HCT116 (cell line): Measurements from ENCODE around the gene LCN10.
"Not testable (repeated sequence)": the region's sequence is repeated elsewhere in the genome, so short reads cannot be mapped to it uniquely, and the experiment has no call there.

ENCODE experiments used
- CEBPB ChIP-seq: IDR thresholded peaks from 2 replicates; pipeline ENCODE4 v1.6.1; 2012; ENCODE audit warnings: low read depth
- POLR2A ChIP-seq: IDR thresholded peaks from 2 replicates; pipeline ENCODE4 v1.7.0; 2011; ENCODE audit warnings: borderline replicate concordance; ENCODE audit not compliant: insufficient read depth, insufficient read length; ENCODE audit errors: extremely low read depth
- POLR2AphosphoS5 ChIP-seq: IDR thresholded peaks from 2 replicates; pipeline ENCODE4 v1.6.1; 2011; ENCODE audit warnings: mild to moderate bottlenecking, low read depth, low read length, moderate library complexity

GRCh38 chr9:136785565-136786355, 43.0 kb upstream of the LCN10 start:
- not testable (repeated sequence) for TF ChIP-seq POLR2AphosphoS5, CEBPB, POLR2A
